HG03565 (cell line): ENCODE results near the gene TTLL3.

Source experiments
- ATAC-seq: cut with Tn5 transposase; IDR thresholded peaks from one replicate; pipeline ENCODE4 v1.9.1; 2021; ENCODE audit warnings: mild to moderate bottlenecking, moderate library complexity; ENCODE audit not compliant: unreplicated experiment

Gene TTLL3

GRCh38 chr3:9806688-9807589 lies 3.1 kb upstream of the TTLL3 start:
- no peak for ATAC-seq

- no peak for ATAC-seq
Observed at GRCh38 chr3:9807981-9808344, 2.1 kb upstream of the TTLL3 start.

GRCh38 chr3:9808345-9809037 lies 1.6 kb upstream of the TTLL3 start:
- ATAC-seq = peak; percentile 32

GRCh38 chr3:9809239-9809614 lies 835 bp upstream of the TTLL3 start:
- ATAC-seq = no peak

GRCh38 chr3:9810433-9810770 lies 340 bp downstream of the TTLL3 start:
- ATAC-seq = no peak

DNA sequence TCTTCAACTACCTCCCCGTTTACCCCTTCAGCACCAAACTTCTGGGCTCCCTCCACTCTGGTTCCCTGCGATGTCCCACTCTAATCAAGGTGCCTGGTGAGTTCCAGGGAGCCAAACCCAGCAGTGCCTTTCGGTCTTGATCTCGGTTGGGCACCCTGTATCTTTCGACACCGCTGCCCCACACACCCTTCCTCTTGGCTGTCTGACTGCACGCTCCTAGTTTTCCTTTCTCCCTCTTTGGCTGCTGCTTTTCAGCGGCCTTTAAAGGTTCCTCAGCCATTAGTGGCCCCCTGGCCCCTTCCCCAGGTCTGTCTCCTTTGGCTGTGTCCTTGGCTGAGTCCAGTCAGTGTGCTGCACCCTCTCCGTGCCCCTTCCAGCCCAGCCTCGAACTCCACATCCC lies 784 bp downstream of the TTLL3 start:
- no peak for ATAC-seq

DNA sequence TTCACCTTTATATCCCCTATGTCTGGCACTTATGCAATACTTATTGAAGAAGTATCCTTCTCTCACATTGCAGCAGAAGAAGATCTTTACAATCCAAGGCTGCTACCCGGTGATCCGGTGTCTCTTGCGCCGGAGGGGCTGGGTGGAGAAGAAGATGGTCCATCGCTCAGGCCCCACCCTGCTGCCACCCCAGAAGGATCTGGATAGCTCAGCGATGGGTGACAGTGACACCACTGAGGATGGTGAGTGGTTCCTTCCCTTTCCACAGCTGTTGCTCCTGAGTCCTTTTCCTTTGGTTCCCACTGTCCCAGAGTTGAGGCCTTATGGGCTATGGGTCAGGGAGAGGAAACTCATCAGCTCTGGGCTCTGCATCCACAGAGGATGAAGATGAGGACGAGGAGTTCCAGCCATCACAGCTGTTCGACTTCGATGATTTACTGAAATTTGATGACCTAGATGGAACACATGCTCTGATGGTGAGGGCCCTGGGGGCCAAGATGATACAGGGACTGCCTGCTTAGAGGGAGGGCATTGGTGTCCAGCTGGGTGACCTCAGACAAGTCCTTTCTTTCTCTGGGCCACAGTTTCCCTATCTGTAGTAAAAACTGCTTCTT lies 2.9 kb downstream of the TTLL3 start:
- ATAC-seq = no peak

DNA sequence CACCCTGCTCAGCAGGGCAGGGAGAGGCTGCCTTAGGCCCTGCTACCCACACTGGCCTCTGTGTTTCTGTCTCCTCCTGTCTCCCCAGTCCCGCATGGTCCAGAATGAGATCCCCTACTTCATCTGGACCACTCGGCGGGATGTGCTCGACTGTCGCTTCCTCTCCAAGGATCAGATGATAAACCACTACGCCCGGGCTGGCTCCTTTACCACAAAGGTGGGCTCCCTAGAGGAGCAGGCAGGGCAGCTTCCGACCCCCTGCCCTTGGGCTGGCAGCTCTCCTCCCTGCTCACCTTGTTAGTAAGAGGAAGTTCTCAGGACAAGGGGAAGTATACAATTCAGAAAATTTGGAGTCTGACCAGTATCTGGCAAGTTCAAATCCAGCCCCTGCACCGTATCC lies 5.9 kb downstream of the TTLL3 start:
- no peak for ATAC-seq

DNA sequence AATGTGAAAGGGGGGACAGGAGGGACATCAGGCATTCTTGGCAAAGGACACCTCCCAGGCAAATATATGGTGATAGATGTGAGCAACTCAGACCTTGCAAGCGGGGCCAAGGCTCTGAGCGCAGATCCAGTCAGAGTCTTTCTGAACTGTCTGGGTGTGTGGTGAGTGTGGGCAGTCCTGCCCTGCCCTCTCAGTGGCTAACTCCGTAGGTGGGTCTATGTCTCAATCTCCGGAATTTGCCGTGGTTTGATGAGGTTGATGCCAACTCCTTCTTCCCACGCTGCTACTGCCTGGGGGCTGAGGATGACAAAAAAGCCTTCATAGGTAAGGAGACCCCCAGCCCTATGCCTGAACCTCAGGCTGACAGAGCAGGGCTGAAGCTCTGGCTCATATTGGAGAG lies 7.4 kb downstream of the TTLL3 start:
- no peak for ATAC-seq

DNA sequence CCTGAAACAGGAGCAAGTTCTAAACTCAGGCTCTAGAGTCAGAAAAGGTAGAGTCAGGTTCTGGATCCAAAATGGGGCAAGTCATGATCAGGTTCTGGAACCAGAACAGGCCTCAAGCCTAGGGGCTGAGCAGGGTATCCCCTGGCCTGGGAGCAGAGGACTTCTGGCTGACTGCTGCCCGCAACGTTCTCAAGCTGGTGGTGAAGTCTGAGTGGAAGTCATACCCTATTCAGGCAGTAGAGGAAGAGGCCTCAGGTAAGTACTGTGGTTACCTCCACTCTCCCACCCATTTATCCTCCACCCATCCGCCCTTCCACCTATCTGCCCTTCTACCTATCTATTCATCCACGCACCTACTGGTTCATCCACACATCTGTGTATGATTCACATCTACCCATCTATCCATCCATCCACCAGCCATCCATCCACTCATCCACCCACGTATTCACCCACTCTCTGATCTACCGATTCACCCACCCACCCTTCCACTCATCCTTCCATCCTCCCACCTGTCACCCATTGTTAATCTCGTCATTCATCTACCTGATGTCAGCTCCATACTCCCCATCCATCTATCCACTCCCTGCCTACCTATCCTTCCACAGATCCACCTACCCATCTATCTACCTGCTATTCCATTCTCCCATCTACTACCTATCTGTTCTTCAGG lies 8.7 kb downstream of the TTLL3 start:
- no peak for ATAC-seq

DNA sequence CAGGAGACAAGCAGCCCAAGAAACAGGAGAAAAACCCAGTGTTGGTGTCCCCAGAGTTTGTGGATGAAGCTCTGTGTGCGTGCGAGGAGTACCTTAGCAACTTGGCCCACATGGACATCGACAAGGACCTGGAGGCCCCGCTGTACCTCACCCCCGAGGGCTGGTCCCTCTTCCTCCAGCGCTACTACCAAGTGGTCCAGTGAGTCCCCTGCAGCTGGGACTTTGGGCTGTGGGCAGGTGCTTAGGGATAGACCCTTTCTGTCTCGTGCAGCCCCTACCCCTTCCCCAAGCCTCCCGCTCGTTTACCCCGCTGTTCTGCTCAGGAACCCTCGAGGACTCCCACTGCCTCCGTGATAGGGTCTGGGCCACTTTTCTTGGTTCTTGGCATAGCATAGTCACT lies 10.5 kb downstream of the TTLL3 start:
- no peak for ATAC-seq

DNA sequence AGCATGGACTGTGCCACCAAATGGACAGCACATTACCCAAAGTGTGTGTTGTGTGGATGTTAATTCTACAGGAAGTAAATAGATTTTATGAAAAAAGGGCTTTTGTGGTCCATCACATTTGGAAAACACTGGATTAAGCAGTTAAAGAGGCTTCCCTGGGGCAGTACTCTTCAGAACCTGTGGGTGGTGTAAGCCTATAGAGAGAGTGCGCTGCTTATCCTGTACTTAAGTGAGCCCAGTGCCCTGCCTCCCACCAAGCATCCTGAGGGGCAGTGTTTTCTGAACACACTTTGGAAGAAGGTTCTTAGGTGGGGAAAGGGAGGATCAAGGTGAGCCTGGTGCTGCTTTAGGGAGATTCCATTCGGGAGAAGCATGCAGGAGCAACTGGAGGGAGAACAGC lies 10.9 kb downstream of the TTLL3 start:
- ATAC-seq = no peak

DNA sequence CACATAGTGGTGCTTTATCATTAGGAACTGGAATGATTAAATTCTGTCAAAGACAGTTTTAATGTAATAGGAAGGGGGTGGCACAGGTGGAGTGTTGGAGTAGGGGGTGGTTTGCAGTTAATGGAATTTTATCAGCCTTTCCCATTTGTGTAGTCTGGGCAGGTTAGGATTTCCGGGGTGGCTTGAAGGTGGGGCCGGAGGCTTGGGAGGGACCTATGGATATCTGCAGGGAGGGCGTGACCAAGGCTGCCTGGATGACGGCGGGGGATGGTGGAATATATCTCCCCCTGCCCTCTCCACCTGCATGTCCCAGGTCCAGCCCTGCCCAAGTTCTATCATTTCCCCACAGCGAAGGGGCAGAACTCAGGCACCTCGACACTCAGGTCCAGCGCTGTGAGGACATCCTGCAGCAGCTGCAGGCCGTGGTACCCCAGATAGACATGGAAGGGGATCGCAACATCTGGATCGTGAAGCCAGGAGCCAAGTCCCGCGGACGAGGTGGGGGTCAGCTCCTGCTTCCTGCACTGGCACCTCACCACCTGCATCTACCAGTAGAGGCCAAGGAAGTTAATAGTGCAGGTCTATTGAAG lies 15.5 kb downstream of the TTLL3 start:
- no peak for ATAC-seq

DNA sequence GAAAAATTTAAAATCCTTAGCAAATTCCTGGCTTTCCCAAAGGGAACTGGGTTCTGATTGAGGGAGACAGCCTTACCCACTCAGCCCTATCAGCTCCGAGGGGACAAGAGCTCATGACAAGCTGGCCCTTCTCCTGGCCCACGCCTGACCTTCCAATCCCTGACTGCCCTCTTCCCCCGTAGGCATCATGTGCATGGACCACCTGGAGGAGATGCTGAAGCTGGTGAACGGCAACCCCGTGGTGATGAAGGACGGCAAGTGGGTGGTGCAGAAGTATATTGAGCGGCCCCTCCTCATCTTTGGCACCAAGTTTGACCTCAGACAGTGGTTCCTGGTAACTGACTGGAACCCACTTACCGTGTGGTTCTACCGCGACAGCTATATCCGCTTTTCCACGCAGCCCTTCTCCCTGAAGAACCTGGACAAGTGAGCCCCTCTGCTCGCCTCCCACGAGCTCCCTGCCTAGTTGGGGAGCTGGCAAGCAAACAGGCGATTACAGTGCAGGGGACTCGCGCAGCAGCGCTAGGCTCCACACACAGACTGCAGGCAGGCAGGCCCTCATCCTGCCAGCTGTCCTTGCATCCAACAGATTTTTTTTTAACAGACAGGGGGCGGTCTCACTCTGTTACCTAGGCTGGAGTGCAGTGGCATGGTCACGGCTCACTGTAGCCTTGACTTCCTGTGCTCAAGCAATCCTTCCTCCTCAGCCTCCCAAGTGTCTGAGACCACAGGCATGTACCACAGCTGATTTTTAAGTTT lies 16.9 kb downstream of the TTLL3 start:
- ATAC-seq = no peak

- no peak for ATAC-seq
Observed at GRCh38 chr3:9828801-9829755, 19.0 kb downstream of the TTLL3 start.

DNA sequence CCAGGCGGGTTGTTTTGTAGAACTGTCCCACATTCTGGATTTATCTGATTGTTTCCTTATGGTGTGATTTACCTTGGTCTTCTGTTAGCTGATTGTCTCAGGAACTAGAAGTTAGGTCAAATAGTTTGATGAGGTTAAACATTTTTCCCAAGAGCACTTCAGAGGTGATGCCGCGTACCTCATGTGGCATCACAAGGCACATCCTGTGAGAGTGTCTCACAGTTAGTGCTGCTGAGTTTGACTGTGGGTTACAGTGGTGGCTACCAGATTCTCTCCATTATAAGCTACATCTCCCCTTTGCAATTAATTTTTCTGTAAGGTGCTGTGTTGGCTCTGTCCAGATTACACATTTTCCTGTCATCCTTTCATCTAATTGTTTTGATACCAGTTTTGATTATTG lies 21.2 kb downstream of the TTLL3 start:
- no peak for ATAC-seq

DNA sequence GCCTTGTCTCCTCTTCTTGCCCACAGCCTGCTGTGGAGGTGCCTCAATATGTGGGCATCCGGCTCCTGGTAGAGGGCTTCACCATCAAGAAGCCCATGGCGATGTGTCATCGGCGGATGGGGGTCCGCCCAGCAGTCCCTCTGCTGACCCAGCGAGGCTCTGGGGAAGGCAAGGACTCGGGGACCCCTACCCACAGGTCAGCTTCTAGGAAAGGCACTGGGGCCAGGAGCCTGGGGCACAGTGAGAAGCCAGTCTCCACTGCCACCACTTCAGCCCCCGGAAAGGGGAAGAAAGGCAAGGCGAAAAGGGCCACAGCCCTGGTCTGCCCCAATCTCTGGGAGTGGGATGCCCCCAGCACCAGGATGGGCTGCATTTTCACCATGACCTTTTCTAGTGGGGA lies 23.0 kb downstream of the TTLL3 start:
- ATAC-seq = no peak

GRCh38 chr3:9834520-9835380 lies 24.7 kb downstream of the TTLL3 start:
- no peak for ATAC-seq
